Psoas muscle (tissue), 8 donors: Measurements from ENCODE around the gene ELK4. TPM values are rescaled to one million over a fixed set of nuclear protein-coding genes. Genes with fewer than 3 reads are reported as not detected.

Experiments
- ATAC-seq, 4 donors: fragments of 200-7000 bp; cut with Tn5 transposase; one replicate each; pipeline ENCODE4 v1.9.1; 2020; ENCODE audit warnings: moderate library complexity in 3 of 4, mild to moderate bottlenecking in 2 of 4
- DNase-seq, 2 donors: peaks; one replicate each; pipeline ENCODE4 v3.0.0-alpha.2; 2020
- H3K27ac ChIP-seq: fragments of 200-600 bp; one replicate; pipeline ENCODE4 v1.8.0; 2022
- H3K27me3 ChIP-seq, 3 donors: fragments of 200-600 bp in 1 of 3; one replicate each; pipeline versions ENCODE4 v1.6.1 to v1.8.0; 2013 to 2022; ENCODE audit warnings: low read length in 2 of 3, mild to moderate bottlenecking in 2 of 3, moderate library complexity in 1 of 3; ENCODE audit not compliant: insufficient read depth in 3 of 3
- H3K36me3 ChIP-seq, 2 donors: fragments of 200-600 bp in 1 of 2; one replicate each; pipeline versions ENCODE4 v1.6.1 to v1.8.0; 2013 to 2022; ENCODE audit warnings: low read depth in 1 of 2, mild to moderate bottlenecking in 1 of 2, moderate library complexity in 1 of 2; ENCODE audit not compliant: insufficient read depth in 1 of 2
- H3K4me1 ChIP-seq: fragments of 200-600 bp; one replicate; pipeline ENCODE4 v1.8.0; 2022
- H3K4me3 ChIP-seq: fragments of 200-600 bp; one replicate; pipeline ENCODE4 v1.8.0; 2022; ENCODE audit warnings: mild to moderate bottlenecking
- H3K9me3 ChIP-seq: fragments of 200-600 bp; one replicate; pipeline ENCODE4 v1.8.0; 2022
- WGBS, 3 donors: extraction: QIAGEN DNeasy Blood & Tissue Kit; methylation state at CpG; one replicate each; pipeline versions ENCODE4 v1.1.6 to v1.1.7; 2013; 5-methylcytosine and 5-hydroxymethylcytosine counted together
- intact Hi-C, 2 donors: fragments of 100-400 bp; cut with DNase I; formaldehyde crosslinking; loops; one replicate each; pipeline versions ENCODE4 v1.11.0 to v1.14.2; 2022
- polyA plus RNA-seq, 3 donors: library from polyadenylated mRNA; stranded (reverse); fragments of 200-250 nt; gene quantifications; one replicate each; pipeline ENCODE4 v1.2.3, GENCODE V29; 2013
- total RNA-seq, 4 donors: library from RNA; stranded (reverse); fragmentation: NEBNext Ultra II Directional in 2 of 4; extraction: Animal tissue kit (Norgen Biotek cat#: 25700) in 2 of 4; gene quantifications; one replicate each; pipeline versions ENCODE4 v1.2.1 to v1.2.4, GENCODE V29; 2021 to 2023
- TF ChIP-seq, protein P1 (sequence below): fragments of 200-600 bp; IDR thresholded peaks from one replicate; pipeline ENCODE4 v1.8.0; 2022; ENCODE audit warnings: antibody characterized with exemption
- donor health status: healthy with polysubstance abuse.
- donor health status: DM: no; HTN: no; CAD: no; lungs with moderate emphysema.
- donor health status: Bipolar disorder and iron deficiency.
- donor health status: healthy.
- donor health status: DM: yes; HTN: yes; CAD: no.
- donor health status: DM: no; HTN: no; CAD: no.
- donor health status: DM: no; HTN: no; CAD: no.
- donor health status: DM: yes; HTN: yes; CAD: no.

ELK4 gene
- total and polyA plus RNA-seq, 7 donors = 5.5 to 67.8 (median 34.4) TPM

DNA sequence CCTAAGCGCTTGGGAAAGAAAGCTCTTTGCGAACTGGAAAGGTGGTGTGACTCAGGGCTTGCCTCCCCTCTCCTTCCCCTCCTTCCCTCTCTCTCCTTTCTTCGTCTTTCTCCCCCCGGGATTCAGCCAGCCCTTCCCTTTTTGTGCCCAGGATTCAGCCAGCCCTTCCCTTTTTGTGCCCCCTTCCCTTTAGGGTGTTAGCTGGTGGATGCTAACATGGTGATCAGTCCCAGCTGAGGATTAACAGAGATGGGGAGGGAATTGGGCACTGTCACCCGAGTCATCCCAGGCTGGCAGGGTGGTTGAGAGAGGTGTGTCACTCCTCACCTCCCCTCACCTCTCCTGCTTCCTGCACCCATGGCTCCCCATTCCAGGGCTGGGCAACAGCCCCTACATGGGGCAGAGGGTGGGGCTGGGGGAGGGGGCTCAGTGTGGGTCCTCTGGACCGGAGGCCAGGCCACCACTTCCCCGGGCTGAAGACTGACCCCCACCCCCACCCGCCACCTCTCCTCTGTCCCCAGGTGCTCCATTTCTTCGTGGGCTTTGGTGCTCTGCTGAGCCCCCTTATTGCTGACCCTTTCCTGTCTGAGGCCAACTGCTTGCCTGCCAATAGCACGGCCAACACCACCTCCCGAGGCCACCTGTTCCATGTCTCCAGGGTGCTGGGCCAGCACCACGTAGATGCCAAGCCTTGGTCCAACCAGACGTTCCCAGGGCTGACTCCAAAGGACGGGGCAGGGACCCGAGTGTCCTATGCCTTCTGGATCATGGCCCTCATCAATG lies 51.5 kb downstream of the ELK4 start:
- 51 to 63% (median 60%) methylated on average over 14 to 15 of the region's 15 CpGs for WGBS, 3 donors

DNA sequence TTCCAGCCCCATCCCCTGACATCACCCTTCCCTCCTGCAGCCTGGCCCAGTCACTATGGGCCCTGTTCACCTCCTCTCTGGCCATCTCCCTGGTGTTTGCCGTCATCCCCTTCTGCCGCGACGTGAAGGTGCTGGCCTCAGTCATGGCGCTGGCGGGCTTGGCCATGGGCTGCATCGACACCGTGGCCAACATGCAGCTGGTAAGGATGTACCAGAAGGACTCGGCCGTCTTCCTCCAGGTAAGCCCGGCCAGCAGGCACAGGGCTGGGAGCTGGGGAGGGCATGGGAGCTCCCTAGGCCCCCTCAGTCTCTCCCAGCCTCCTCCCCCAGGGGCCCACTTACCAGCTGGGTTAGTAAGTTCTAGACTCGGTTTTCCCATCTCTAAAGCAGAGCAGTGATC lies 52.1 kb downstream of the ELK4 start:
- TF ChIP-seq, protein P1, sequence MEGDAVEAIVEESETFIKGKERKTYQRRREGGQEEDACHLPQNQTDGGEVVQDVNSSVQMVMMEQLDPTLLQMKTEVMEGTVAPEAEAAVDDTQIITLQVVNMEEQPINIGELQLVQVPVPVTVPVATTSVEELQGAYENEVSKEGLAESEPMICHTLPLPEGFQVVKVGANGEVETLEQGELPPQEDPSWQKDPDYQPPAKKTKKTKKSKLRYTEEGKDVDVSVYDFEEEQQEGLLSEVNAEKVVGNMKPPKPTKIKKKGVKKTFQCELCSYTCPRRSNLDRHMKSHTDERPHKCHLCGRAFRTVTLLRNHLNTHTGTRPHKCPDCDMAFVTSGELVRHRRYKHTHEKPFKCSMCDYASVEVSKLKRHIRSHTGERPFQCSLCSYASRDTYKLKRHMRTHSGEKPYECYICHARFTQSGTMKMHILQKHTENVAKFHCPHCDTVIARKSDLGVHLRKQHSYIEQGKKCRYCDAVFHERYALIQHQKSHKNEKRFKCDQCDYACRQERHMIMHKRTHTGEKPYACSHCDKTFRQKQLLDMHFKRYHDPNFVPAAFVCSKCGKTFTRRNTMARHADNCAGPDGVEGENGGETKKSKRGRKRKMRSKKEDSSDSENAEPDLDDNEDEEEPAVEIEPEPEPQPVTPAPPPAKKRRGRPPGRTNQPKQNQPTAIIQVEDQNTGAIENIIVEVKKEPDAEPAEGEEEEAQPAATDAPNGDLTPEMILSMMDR = no peak
- no peak for ATAC-seq
- intact Hi-C loops = loop anchor here in 1 of 2 donors (5.0 kb wide), 1 partner anchor 42 kb away; no protein-coding TSS in a partner anchor
- Histone ChIP-seq H3K9me3 (no peaks in the 10 kb centered on the region), H3K4me1 (peaks cover 4% of the 10 kb centered on the region), H3K27ac (no peak overlapping the region), H3K36me3 (no peaks in the 10 kb centered on the region), H3K4me3 (no peak overlapping the region), H3K27me3 (peaks cover 0 to 10% (median 2%) of the 10 kb centered on the region in 3 donors)
- WGBS, 3 donors = 79 to 83% (median 81%) methylated on average over 12 of the region's 12 CpGs
- no peak for DNase-seq

More for the DNA sequence above, 51.5 kb downstream of the ELK4 start:
- ATAC-seq (no peak), DNase-seq (no peak)
- Histone ChIP-seq H3K4me3 (no peak overlapping the region), H3K27ac (no peak overlapping the region), H3K27me3 (peaks cover 0 to 10% (median 2%) of the 10 kb centered on the region in 3 donors), H3K4me1 (peaks cover 4% of the 10 kb centered on the region), H3K36me3 (no peaks in the 10 kb centered on the region), H3K9me3 (no peaks in the 10 kb centered on the region)
- TF ChIP-seq, protein P1 = no peak
- intact Hi-C loops = loop anchor here in 1 of 2 donors (5.0 kb wide), 1 partner anchor 43 kb away; no protein-coding TSS in a partner anchor

DNA sequence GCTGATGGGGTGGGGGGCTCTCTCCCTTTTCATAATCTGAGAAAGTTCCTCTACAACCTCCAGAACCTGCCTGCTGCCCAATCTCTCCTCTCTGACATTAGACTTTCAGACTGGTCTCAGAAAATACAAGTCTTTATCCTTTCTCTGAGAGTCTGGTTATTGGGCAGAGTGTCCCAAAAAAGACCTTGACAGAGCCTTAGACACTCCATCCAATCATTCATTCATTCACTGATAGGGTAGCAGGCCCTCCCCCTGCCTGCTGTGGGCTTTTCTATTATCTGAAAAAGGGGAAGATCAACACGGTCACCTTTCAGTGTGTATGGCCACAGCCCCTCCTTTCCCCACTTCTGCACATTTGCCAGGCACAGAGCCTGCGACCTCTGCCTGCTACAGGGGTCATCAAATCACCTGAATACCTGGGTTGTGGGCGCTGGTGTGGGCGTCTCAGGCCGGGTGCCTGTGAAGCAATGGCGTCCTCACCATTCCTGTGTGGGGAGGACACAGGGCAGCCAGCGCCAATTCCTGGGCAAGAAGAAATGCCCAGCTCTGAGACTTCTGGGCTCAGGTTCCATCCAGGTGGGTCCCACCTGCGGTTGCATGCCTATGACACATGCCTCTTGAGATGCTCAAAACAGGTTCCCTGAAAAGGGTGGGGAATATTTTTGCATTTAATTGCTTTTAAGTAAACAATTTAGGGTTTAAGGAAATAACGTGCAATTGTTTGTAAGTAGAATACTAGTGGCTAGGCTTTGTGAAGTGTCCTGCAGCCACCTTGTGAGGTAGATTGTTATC lies 52.8 kb downstream of the ELK4 start:
- H3K27ac ChIP-seq = no peak overlapping the region
- H3K4me1 ChIP-seq = peaks cover 4% of the 10 kb centered on the region
- H3K27me3 ChIP-seq = peaks cover 0 to 10% (median 2%) of the 10 kb centered on the region in 3 donors
- no peak overlapping the region for H3K4me3 ChIP-seq
- ATAC-seq = no peak
- intact Hi-C loops = no loop called here
- H3K36me3 ChIP-seq = no peaks in the 10 kb centered on the region
- no peaks in the 10 kb centered on the region for H3K9me3 ChIP-seq
- WGBS, 3 donors = 78 to 80% (median 80%) methylated on average over 9 of the region's 9 CpGs
- DNase-seq = no peak
- TF ChIP-seq, protein P1 = no peak

DNA sequence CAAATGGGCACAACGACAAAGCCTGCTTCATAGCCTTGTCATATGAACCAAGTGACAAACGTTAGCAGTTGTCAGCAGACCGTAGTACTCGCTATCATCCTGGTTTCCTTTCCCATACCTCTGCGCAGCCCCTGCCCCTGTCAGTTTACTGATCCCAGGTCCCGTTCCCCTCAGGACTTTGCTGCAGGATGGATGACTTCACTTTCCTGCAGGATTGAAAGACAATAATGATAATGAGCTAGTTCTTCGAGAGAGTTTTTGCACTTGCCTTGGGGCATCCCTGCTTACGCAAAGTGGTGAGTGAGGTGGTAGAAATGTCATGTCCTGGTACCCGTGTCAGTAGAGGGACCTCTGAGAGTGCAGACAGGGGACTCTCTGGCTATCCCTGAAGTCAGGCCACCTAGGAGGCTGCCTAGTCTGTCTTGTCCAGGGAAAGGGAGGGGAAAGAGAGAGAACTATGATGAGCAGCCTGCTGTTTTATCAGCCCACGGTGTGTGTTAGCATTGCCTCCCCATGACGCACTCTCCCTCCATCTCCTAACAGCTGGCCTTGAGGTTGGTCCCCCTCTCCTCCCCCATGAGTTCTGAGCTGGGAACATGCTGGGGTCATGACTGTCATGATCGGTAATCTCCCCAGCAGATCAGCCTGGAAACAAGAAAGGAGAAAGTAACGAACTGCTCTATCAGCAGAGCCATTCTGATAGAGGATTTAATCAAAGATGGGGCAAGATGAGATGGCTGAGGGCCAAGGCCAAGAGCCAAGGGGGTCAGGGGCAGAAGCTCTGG lies 53.7 kb downstream of the ELK4 start:
- Histone ChIP-seq H3K4me3 (no peak overlapping the region), H3K9me3 (no peaks in the 10 kb centered on the region), H3K4me1 (peaks cover 4% of the 10 kb centered on the region), H3K27ac (no peak overlapping the region), H3K27me3 (peaks cover 0 to 10% (median 2%) of the 10 kb centered on the region in 3 donors), H3K36me3 (no peaks in the 10 kb centered on the region)
- ATAC-seq (no peak), DNase-seq (no peak)
- intact Hi-C loops = no loop called here
- TF ChIP-seq, protein P1 = no peak
- WGBS, 3 donors = 60 to 63% (median 61%) methylated on average over 13 of the region's 13 CpGs
